NCI-H2081 (cell line): ENCODE data around the gene KIF26A.

Source experiments
- DNase-seq, 2 experiments: peaks; one replicate each; lab custom pipeline; 2025; lab: John Stamatoyannopoulos, UW

KIF26A gene

GRCh38 chr14:104112609-104113571 is 25.5 kb upstream of the KIF26A start:
- DNase-seq = no peak

- peak in 1 of 2 experiments; percentile 26 for DNase-seq
Observed at GRCh38 chr14:104113631-104114420, 24.6 kb upstream of the KIF26A start.

GRCh38 chr14:104114421-104115130 is 23.8 kb upstream of the KIF26A start:
- DNase-seq = no peak

GRCh38 chr14:104115131-104115600 is 23.2 kb upstream of the KIF26A start:
- no peak for DNase-seq

GRCh38 chr14:104115691-104116287 is 22.6 kb upstream of the KIF26A start:
- DNase-seq = no peak

GRCh38 chr14:104116288-104116755 is 22.1 kb upstream of the KIF26A start:
- DNase-seq = no peak

- no peak for DNase-seq
Observed at GRCh38 chr14:104116756-104117340, 21.5 kb upstream of the KIF26A start.

GRCh38 chr14:104117341-104118005 is 20.9 kb upstream of the KIF26A start:
- no peak for DNase-seq

GRCh38 chr14:104118006-104118844 is 20.2 kb upstream of the KIF26A start:
- DNase-seq = no peak

- DNase-seq = no peak
Observed at GRCh38 chr14:104119119-104119487, 19.3 kb upstream of the KIF26A start.

GRCh38 chr14:104119488-104120251 is 18.7 kb upstream of the KIF26A start:
- no peak for DNase-seq

- no peak for DNase-seq
Observed at GRCh38 chr14:104120281-104120741, 18.1 kb upstream of the KIF26A start.

GRCh38 chr14:104121142-104121541 is 17.2 kb upstream of the KIF26A start:
- no peak for DNase-seq

- DNase-seq = no peak
Observed at GRCh38 chr14:104123879-104124278, 14.5 kb upstream of the KIF26A start.

GRCh38 chr14:104125011-104125410 is 13.4 kb upstream of the KIF26A start:
- no peak for DNase-seq

GRCh38 chr14:104126753-104127152 is 11.6 kb upstream of the KIF26A start:
- DNase-seq = no peak

- DNase-seq = no peak
Observed at GRCh38 chr14:104128981-104129380, 9.4 kb upstream of the KIF26A start.

- no peak for DNase-seq
Observed at GRCh38 chr14:104129556-104129955, 8.8 kb upstream of the KIF26A start.
